ENCODE data around the gene RASEF. TPM values are rescaled to one million over a fixed set of nuclear protein-coding genes. Genes with fewer than 3 reads are reported as not detected.

Gene RASEF
- polyA plus RNA-seq, 4 donors, result 2.2 to 14.6 (median 4.7) TPM

DNA sequence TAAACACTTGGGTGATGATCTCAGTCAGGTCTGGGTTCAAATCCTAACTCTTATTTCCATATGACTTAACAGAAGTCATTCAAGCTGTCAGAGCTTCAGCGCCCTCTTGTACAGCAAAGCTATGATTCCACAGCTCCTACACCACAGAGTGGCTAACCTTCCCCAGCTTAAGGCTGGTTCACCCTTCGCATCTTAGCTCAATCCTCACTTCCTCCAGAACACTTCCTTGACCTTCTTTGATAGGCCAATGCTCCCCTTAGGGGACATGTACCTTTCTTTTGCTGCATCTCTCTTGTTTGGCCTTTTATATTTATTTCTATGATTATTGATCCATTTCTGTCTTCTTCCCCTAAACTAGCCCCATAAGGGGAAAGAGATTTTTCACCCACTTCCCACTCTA is 57.0 kb downstream of the RASEF start:
- no peak overlapping the region for H3K27ac ChIP-seq (ENCODE audit: low read depth in 1 of 3, low read length in 2 of 3)
- no peaks in the 10 kb centered on the region for H3K4me1 ChIP-seq (ENCODE audit: control insufficient read depth in 3 of 3, insufficient read depth in 2 of 3, low read depth in 1 of 3, low read length in 2 of 3)
- no peak overlapping the region for H3K4me3 ChIP-seq (ENCODE audit: low read depth in 1 of 3, low read length in 3 of 3)
- H3K9me3 ChIP-seq (ENCODE audit: control insufficient read depth in 2 of 2, insufficient read depth in 1 of 2, low read depth in 1 of 2, low read length in 1 of 2), result no peaks in the 10 kb centered on the region
- DNase-seq, result no peak
- H3K36me3 ChIP-seq (ENCODE audit: control insufficient read depth in 3 of 3, insufficient read depth in 2 of 3, low read depth in 1 of 3, low read length in 3 of 3), result peaks cover 0 to under 1% (median 0%) of the 10 kb centered on the region in 3 donors
- no peak for FAIRE-seq
- 89 to 96% (median 92%) methylated on average over 2 of the region's 2 CpGs for WGBS, 3 donors
- no peaks in the 10 kb centered on the region for H3K27me3 ChIP-seq (ENCODE audit: control insufficient read depth in 3 of 3, insufficient read depth in 3 of 3, low read length in 3 of 3)

DNA sequence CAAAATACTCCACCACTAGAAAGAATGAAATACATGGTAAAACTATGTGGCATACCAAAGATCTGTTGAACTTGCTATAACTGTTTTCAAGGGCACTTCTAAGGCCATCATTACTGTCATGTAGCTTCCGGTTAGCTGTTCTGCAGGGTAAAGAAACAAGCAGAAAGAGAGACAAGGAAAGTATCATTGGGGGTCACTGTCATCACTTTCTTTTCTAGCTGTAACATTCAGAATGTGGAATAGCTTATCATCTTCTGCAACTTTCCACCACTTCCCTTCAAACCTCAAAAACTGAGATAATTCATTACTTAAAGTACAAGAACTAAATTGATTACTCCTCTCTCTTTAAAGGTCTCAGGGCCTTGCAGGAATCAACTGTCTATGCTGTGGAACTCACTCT is 57.6 kb downstream of the RASEF start:
- H3K36me3 ChIP-seq (ENCODE audit: control insufficient read depth in 3 of 3, insufficient read depth in 2 of 3, low read depth in 1 of 3, low read length in 3 of 3), result peaks cover 0 to 4% (median 0%) of the 10 kb centered on the region in 3 donors
- H3K27ac ChIP-seq (ENCODE audit: low read depth in 1 of 3, low read length in 2 of 3), result no peak overlapping the region
- H3K27me3 ChIP-seq (ENCODE audit: control insufficient read depth in 3 of 3, insufficient read depth in 3 of 3, low read length in 3 of 3), result no peaks in the 10 kb centered on the region
- no peaks in the 10 kb centered on the region for H3K4me1 ChIP-seq (ENCODE audit: control insufficient read depth in 3 of 3, insufficient read depth in 2 of 3, low read depth in 1 of 3, low read length in 2 of 3)
- no peak for DNase-seq
- FAIRE-seq, result no peak
- no peak overlapping the region for H3K4me3 ChIP-seq (ENCODE audit: low read depth in 1 of 3, low read length in 3 of 3)
- H3K9me3 ChIP-seq (ENCODE audit: control insufficient read depth in 2 of 2, insufficient read depth in 1 of 2, low read depth in 1 of 2, low read length in 1 of 2), result no peaks in the 10 kb centered on the region
- 87 to 95% (median 94%) methylated on average over 1 of the region's 1 CpG for WGBS, 3 donors

DNA sequence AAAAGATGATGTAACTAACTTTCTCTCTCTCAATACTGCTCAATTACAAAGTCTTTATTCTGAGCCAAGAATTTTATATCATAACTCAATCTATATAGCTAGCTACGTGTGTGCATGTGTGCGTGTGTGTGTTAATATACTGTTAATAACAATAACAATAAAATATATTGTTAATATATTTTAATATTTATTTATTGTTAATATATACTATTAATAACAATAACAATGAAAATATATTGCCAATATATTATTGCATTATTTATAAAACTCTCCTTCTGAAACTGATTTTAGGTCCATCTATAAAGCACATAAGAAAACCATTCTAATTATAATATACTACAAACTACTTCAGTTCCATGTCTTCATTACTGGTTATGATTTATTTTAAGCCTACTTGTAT is 60.6 kb downstream of the RASEF start:
- Histone ChIP-seq H3K4me1 (ENCODE audit: control insufficient read depth in 3 of 3, insufficient read depth in 2 of 3, low read depth in 1 of 3, low read length in 2 of 3) (no peaks in the 10 kb centered on the region), H3K27ac (ENCODE audit: low read depth in 1 of 3, low read length in 2 of 3) (no peak overlapping the region), H3K9me3 (ENCODE audit: control insufficient read depth in 2 of 2, insufficient read depth in 1 of 2, low read depth in 1 of 2, low read length in 1 of 2) (no peaks in the 10 kb centered on the region), H3K27me3 (ENCODE audit: control insufficient read depth in 3 of 3, insufficient read depth in 3 of 3, low read length in 3 of 3) (no peaks in the 10 kb centered on the region), H3K4me3 (ENCODE audit: low read depth in 1 of 3, low read length in 3 of 3) (no peak overlapping the region), H3K36me3 (ENCODE audit: control insufficient read depth in 3 of 3, insufficient read depth in 2 of 3, low read depth in 1 of 3, low read length in 3 of 3) (peaks cover 0 to 6% (median 0%) of the 10 kb centered on the region in 3 donors)
- FAIRE-seq (peak; percentile 73), DNase-seq (no peak)
- WGBS, 3 donors, result 92 to 94% (median 92%) methylated on average over 2 of the region's 2 CpGs

DNA sequence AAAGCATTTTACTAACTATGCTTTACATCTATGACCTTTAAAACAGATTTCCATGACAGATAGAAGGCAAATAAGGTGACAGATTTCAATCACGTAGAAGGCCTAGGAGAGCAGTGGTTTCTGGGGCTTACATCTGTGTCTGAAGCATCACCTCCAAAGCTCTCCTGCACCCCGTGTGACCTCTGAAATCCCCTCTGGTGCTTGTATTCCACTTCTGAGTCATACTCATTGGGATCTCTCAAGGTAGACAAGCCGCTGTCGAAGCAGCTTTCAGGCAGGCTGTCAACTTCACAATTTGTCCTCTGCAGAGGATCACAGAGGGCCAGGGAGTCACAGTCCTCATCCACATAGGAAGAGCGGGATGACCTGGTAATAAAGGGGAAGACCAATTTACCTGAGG is 62.2 kb downstream of the RASEF start:
- no peak overlapping the region for H3K27ac ChIP-seq (ENCODE audit: low read depth in 1 of 3, low read length in 2 of 3)
- FAIRE-seq, result no peak
- 83 to 91% (median 90%) methylated on average over 5 of the region's 5 CpGs for WGBS, 3 donors
- DNase-seq, result no peak
- H3K4me3 ChIP-seq (ENCODE audit: low read depth in 1 of 3, low read length in 3 of 3), result no peak overlapping the region
- H3K4me1 ChIP-seq (ENCODE audit: control insufficient read depth in 3 of 3, insufficient read depth in 2 of 3, low read depth in 1 of 3, low read length in 2 of 3), result no peaks in the 10 kb centered on the region
- peaks cover 0 to 8% (median 0%) of the 10 kb centered on the region in 3 donors for H3K36me3 ChIP-seq (ENCODE audit: control insufficient read depth in 3 of 3, insufficient read depth in 2 of 3, low read depth in 1 of 3, low read length in 3 of 3)
- no peaks in the 10 kb centered on the region for H3K27me3 ChIP-seq (ENCODE audit: control insufficient read depth in 3 of 3, insufficient read depth in 3 of 3, low read length in 3 of 3)
- no peaks in the 10 kb centered on the region for H3K9me3 ChIP-seq (ENCODE audit: control insufficient read depth in 2 of 2, insufficient read depth in 1 of 2, low read depth in 1 of 2, low read length in 1 of 2)

DNA sequence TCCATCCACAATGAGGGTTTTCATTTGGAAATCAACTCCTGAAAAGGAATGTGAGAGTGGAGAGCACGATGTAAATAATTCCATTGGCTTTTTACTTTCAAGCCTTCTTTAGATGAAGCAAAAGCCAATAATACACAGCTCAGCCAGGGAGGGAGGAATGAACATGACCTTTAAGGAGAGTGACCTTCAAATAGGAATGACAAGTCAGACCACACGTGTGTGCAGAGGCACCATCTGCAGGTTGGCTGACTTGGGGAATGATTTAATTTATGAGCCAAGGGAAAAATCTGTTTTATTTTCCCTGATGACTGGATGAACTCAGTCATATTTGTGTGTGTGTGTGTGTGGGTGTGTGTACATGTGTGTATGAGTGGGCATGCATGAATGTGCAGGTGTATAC is 64.5 kb downstream of the RASEF start:
- DNase-seq, result no peak
- Histone ChIP-seq H3K36me3 (ENCODE audit: control insufficient read depth in 3 of 3, insufficient read depth in 2 of 3, low read depth in 1 of 3, low read length in 3 of 3) (peaks cover 0 to 10% (median 0%) of the 10 kb centered on the region in 3 donors), H3K4me1 (ENCODE audit: control insufficient read depth in 3 of 3, insufficient read depth in 2 of 3, low read depth in 1 of 3, low read length in 2 of 3) (no peaks in the 10 kb centered on the region), H3K27me3 (ENCODE audit: control insufficient read depth in 3 of 3, insufficient read depth in 3 of 3, low read length in 3 of 3) (no peaks in the 10 kb centered on the region), H3K27ac (ENCODE audit: low read depth in 1 of 3, low read length in 2 of 3) (no peak overlapping the region), H3K4me3 (ENCODE audit: low read depth in 1 of 3, low read length in 3 of 3) (no peak overlapping the region), H3K9me3 (ENCODE audit: control insufficient read depth in 2 of 2, insufficient read depth in 1 of 2, low read depth in 1 of 2, low read length in 1 of 2) (no peaks in the 10 kb centered on the region)
- no peak for FAIRE-seq
- 53 to 77% (median 54%) methylated on average over 2 of the region's 2 CpGs for WGBS, 3 donors

DNA sequence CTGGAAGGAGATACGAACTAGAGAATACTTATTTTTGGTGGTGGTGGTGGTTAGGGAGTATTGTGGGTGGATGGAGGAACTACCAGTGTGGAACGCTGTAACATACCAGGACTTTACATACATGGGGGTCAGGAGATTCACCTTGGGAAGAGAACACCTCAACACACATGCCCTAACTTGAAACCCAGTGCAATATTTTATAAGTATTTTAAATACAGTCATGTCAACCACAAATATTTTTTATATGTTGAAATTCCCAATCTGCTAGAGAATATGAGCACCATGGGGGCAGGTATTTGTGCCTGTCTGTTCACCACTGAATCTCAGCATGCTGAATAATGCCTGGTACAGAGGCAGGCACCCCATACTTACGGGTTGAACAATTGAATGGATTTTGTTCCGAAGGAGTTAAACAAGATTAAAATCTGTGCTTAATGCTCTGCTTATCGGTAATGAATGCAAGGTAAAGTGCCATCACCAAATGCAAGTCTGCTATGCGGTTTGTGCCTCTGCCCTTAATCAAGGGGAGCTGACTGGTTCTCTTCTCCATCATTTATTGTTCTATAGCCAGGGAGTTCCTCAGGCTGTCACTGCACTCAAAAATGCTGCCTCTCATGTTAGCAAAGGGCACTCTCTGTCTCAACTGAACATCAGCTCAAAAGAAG is 65.3 kb downstream of the RASEF start:
- Histone ChIP-seq H3K4me1 (ENCODE audit: control insufficient read depth in 3 of 3, insufficient read depth in 2 of 3, low read depth in 1 of 3, low read length in 2 of 3) (no peaks in the 10 kb centered on the region), H3K4me3 (ENCODE audit: low read depth in 1 of 3, low read length in 3 of 3) (no peak overlapping the region), H3K27me3 (ENCODE audit: control insufficient read depth in 3 of 3, insufficient read depth in 3 of 3, low read length in 3 of 3) (no peaks in the 10 kb centered on the region), H3K27ac (ENCODE audit: low read depth in 1 of 3, low read length in 2 of 3) (no peak overlapping the region), H3K9me3 (ENCODE audit: control insufficient read depth in 2 of 2, insufficient read depth in 1 of 2, low read depth in 1 of 2, low read length in 1 of 2) (no peaks in the 10 kb centered on the region), H3K36me3 (ENCODE audit: control insufficient read depth in 3 of 3, insufficient read depth in 2 of 3, low read depth in 1 of 3, low read length in 3 of 3) (peaks cover 0 to 10% (median 0%) of the 10 kb centered on the region in 3 donors)
- FAIRE-seq, result no peak
- 90 to 92% (median 90%) methylated on average over 6 of the region's 6 CpGs for WGBS, 3 donors
- no peak for DNase-seq

DNA sequence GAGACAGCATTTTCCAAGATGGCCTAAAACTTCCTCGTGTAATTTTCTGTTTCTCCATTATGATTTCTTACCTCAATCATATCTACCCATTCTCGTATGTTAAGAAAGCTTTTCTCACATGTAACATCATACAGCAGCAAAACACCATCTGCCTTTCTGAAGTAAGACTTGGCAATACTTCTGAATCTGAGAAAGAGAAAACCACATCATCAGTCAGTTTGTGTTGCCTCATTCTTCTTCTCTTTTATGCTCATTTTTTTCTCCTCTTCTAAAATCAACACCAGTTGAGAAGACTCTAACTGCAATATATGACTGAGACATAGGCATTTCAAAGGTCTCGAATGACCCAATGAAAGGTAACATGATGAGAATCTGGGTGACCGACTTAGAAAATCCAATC is 66.0 kb downstream of the RASEF start:
- Histone ChIP-seq H3K4me1 (ENCODE audit: control insufficient read depth in 3 of 3, insufficient read depth in 2 of 3, low read depth in 1 of 3, low read length in 2 of 3) (no peaks in the 10 kb centered on the region), H3K27ac (ENCODE audit: low read depth in 1 of 3, low read length in 2 of 3) (no peak overlapping the region), H3K27me3 (ENCODE audit: control insufficient read depth in 3 of 3, insufficient read depth in 3 of 3, low read length in 3 of 3) (no peaks in the 10 kb centered on the region), H3K36me3 (ENCODE audit: control insufficient read depth in 3 of 3, insufficient read depth in 2 of 3, low read depth in 1 of 3, low read length in 3 of 3) (peaks cover 0 to 10% (median 0%) of the 10 kb centered on the region in 3 donors), H3K4me3 (ENCODE audit: low read depth in 1 of 3, low read length in 3 of 3) (no peak overlapping the region), H3K9me3 (ENCODE audit: control insufficient read depth in 2 of 2, insufficient read depth in 1 of 2, low read depth in 1 of 2, low read length in 1 of 2) (no peaks in the 10 kb centered on the region)
- DNase-seq (no peak), FAIRE-seq (no peak)
- 83 to 90% (median 89%) methylated on average over 4 of the region's 4 CpGs for WGBS, 3 donors

DNA sequence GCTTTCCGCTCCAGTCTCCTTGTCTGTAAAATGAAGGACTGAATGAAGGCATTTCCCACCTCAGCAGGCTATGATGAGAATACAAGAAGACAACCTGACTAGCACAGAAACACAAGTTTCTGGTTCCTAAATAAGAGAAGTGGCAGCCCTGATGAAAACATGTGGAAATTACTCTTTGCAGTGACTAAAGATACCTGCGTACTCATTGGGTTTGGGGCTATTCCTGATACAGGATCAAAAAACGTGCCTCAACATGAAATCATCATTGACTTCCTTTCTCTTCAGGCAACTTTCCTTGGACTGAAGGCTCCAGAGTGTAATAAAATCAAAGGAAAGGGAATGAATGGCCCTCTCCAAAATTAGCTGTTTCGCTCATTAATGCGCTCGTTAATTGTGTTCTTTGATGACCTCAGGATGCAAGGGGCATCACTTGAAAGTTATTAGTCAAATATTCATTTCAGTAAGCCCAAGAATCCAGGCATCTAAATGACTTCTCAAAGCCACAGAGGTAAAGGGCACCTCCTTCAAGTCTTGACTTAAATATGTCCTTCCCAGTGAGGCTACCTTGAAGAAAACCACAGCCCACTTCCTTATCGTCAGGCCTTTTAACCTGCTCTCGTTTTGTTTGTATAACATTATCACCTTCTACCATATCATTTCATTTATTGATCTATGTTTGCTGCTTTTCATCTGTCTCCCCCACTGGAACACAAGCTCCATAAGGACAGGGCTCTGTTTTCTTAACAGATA is 68.9 kb downstream of the RASEF start:
- Histone ChIP-seq H3K9me3 (ENCODE audit: control insufficient read depth in 2 of 2, insufficient read depth in 1 of 2, low read depth in 1 of 2, low read length in 1 of 2) (no peaks in the 10 kb centered on the region), H3K4me3 (ENCODE audit: low read depth in 1 of 3, low read length in 3 of 3) (no peak overlapping the region), H3K4me1 (ENCODE audit: control insufficient read depth in 3 of 3, insufficient read depth in 2 of 3, low read depth in 1 of 3, low read length in 2 of 3) (no peaks in the 10 kb centered on the region), H3K36me3 (ENCODE audit: control insufficient read depth in 3 of 3, insufficient read depth in 2 of 3, low read depth in 1 of 3, low read length in 3 of 3) (peaks cover 0 to 9% (median 0%) of the 10 kb centered on the region in 3 donors), H3K27me3 (ENCODE audit: control insufficient read depth in 3 of 3, insufficient read depth in 3 of 3, low read length in 3 of 3) (no peaks in the 10 kb centered on the region), H3K27ac (ENCODE audit: low read depth in 1 of 3, low read length in 2 of 3) (no peak overlapping the region)
- FAIRE-seq (no peak), DNase-seq (peak in 1 of 2 donors; percentile 8)
- WGBS, 3 donors, result 77 to 82% (median 78%) methylated on average over 8 of the region's 8 CpGs

Data from small intestine (tissue), 7 donors.